CD4-positive, alpha-beta T cell (primary cell): Measurements from ENCODE around the gene AGBL4. TPM values are rescaled to one million over a fixed set of nuclear protein-coding genes. Genes with fewer than 3 reads are reported as not detected.

Experiments used
- ATAC-seq: fragments of 200-7000 bp; cut with Tn5 transposase; one replicate; pipeline ENCODE4 v1.10.0; 2022; ENCODE audit warnings: mild to moderate bottlenecking; ENCODE audit not compliant: poor library complexity
- CTCF ChIA-PET: fragments of 350-600 bp; sonication (Branson Sonifier 250); formaldehyde crosslinking; loops from one replicate; lab custom pipeline; 2021; ENCODE audit warnings: antibody characterized with exemption, inconsistent platforms; lab: Charles Lee
- POLR2A ChIA-PET: fragments of 350-600 bp; sonication (Branson Sonifier 250); formaldehyde crosslinking; loops from one replicate; lab custom pipeline; 2021; ENCODE audit warnings: antibody characterized with exemption, inconsistent platforms; lab: Charles Lee
- DNase-seq, 14 experiments: peaks; one replicate each; pipeline ENCODE4 v3.0.0-alpha.2; 2013 to 2020; ENCODE audit warnings: mixed read lengths in 2 of 14
- H3K27ac ChIP-seq, 2 donors: one replicate each; pipeline versions ENCODE4 v1.5.1 to v1.7.0; 2013; ENCODE audit warnings: low read length in 2 of 2, low read depth in 1 of 2, mild to moderate bottlenecking in 1 of 2
- H3K27me3 ChIP-seq, 2 experiments: 1 replicate in 1 of 2; 2 replicates in 1 of 2; pipeline versions ENCODE4 v1.6.1 to v1.7.0; 2013; ENCODE audit warnings: low read length in 2 of 2, control low read depth in 1 of 2, mild to moderate bottlenecking in 1 of 2, moderate library complexity in 1 of 2; ENCODE audit not compliant: insufficient read depth in 2 of 2, control insufficient read depth in 1 of 2
- H3K36me3 ChIP-seq: one replicate; pipeline ENCODE4 v1.6.1; 2013; ENCODE audit warnings: low read length, control low read depth; ENCODE audit not compliant: insufficient read depth
- H3K4me1 ChIP-seq: one replicate; pipeline ENCODE4 v1.6.1; 2013; ENCODE audit warnings: low read length, control low read depth; ENCODE audit not compliant: insufficient read depth
- H3K4me3 ChIP-seq: one replicate; pipeline ENCODE4 v1.5.1; 2013; ENCODE audit warnings: mild to moderate bottlenecking, low read length, moderate library complexity
- H3K9me3 ChIP-seq, 2 experiments: 1 replicate in 1 of 2; 2 replicates in 1 of 2; pipeline versions ENCODE4 v1.6.1 to v1.7.0; 2013; ENCODE audit warnings: low read length in 2 of 2, mild to moderate bottlenecking in 2 of 2, control low read depth in 1 of 2, moderate library complexity in 1 of 2; ENCODE audit not compliant: control insufficient read depth in 1 of 2, insufficient read depth in 1 of 2
- H3K27ac Mint-ChIP-seq: one replicate; pipeline ENCODE4 v1.8.0; 2020; ENCODE audit warnings: mixed read lengths
- H3K27me3 Mint-ChIP-seq: one replicate; pipeline ENCODE4 v1.8.0; 2021; ENCODE audit warnings: mixed read lengths
- H3K36me3 Mint-ChIP-seq: one replicate; pipeline ENCODE4 v1.8.0; 2021; ENCODE audit warnings: low read depth, mixed read lengths
- H3K4me1 Mint-ChIP-seq: one replicate; pipeline ENCODE4 v1.8.0; 2021; ENCODE audit warnings: low read depth, mixed read lengths
- H3K4me3 Mint-ChIP-seq: one replicate; pipeline ENCODE4 v1.8.0; 2020; ENCODE audit warnings: mild to moderate bottlenecking, mixed read lengths
- H3K9me3 Mint-ChIP-seq: one replicate; pipeline ENCODE4 v1.8.0; 2020; ENCODE audit warnings: mixed read lengths
- intact Hi-C, 2 experiments: fragments of 100-400 bp; cut with DNase I in 1 of 2; cut with micrococcal nuclease in 1 of 2; formaldehyde crosslinking; loops; one replicate each; pipeline versions ENCODE4 v1.15.1 to v1.9.0; 2023 to 2025; cut with DNase I, micrococcal nuclease
- total RNA-seq, 174 experiments: library from RNA in 2 of 174; stranded (reverse) in 2 of 174; gene quantifications; one replicate each; pipeline ENCODE4 v1.2.3 and lab custom pipeline; 2021 to 2026
- TF ChIP-seq, protein P1 (sequence below): fragments of 200-600 bp; IDR thresholded peaks from one replicate; pipeline ENCODE4 v1.8.0; 2022; ENCODE audit warnings: antibody characterized with exemption, mild to moderate bottlenecking

Gene AGBL4
- total RNA-seq, 2 experiments from 2014 or later = 0.11 TPM; not detected in 1

DNA sequence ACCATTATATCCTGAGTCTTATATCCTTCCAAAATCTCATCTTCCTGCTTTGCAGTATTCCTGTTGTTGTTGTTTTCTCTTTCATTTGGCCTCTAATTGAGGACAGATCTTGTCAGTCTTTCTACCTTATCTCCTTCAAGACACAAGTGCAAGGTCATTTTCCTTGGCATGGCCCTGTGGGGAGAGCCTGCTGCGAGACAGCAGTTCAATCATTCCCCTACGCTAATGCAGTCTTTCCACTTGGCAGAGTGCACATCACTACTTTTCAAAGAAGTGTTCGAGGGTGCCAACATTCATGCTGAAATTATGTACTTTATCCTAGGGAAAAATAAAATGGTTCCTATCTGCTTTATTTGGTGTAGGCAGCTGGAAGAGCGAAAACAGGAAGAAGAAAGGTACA is 1421.4 kb downstream of the AGBL4 start:
- CTCF ChIA-PET = no interaction called here
- Histone ChIP-seq H3K27ac (no peak overlapping the region), H3K36me3 (no peaks in the 10 kb centered on the region), H3K27me3 (peaks cover 0 to 3% of the 10 kb centered on the region in 2 experiments), H3K4me1 (no peaks in the 10 kb centered on the region), H3K9me3 (no peaks in the 10 kb centered on the region), H3K4me3 (no peak overlapping the region)
- H3K4me1 Mint-ChIP-seq = no peaks in the 10 kb centered on the region
- intact Hi-C loops = no loop called here
- TF ChIP-seq, protein P1, sequence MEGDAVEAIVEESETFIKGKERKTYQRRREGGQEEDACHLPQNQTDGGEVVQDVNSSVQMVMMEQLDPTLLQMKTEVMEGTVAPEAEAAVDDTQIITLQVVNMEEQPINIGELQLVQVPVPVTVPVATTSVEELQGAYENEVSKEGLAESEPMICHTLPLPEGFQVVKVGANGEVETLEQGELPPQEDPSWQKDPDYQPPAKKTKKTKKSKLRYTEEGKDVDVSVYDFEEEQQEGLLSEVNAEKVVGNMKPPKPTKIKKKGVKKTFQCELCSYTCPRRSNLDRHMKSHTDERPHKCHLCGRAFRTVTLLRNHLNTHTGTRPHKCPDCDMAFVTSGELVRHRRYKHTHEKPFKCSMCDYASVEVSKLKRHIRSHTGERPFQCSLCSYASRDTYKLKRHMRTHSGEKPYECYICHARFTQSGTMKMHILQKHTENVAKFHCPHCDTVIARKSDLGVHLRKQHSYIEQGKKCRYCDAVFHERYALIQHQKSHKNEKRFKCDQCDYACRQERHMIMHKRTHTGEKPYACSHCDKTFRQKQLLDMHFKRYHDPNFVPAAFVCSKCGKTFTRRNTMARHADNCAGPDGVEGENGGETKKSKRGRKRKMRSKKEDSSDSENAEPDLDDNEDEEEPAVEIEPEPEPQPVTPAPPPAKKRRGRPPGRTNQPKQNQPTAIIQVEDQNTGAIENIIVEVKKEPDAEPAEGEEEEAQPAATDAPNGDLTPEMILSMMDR = no peak
- DNase-seq (no peak), ATAC-seq (no peak)
- no peak overlapping the region for H3K27ac Mint-ChIP-seq
- POLR2A ChIA-PET = no interaction called here
- no peaks in the 10 kb centered on the region for H3K27me3 Mint-ChIP-seq
- no peaks in the 10 kb centered on the region for H3K9me3 Mint-ChIP-seq
- H3K4me3 Mint-ChIP-seq = no peak overlapping the region
- no peaks in the 10 kb centered on the region for H3K36me3 Mint-ChIP-seq

DNA sequence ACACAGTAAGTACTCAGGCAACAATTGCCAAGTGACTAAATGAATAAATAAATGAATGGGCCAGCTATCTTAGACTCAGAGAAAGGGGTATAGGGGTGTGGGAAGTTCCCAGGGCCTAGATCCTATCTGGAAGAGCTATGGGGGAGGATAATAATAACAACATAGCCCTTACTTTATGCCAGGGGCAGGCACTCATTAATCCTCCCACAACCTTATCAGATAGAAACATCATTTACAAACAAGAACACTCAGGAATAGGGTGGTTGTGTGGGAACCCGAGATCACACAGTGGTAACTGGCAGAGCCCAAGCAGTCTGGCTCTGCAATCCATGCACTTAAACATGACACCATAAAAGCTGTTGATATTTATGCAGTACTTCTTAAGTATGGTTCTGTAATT is 1423.6 kb downstream of the AGBL4 start:
- H3K27me3 Mint-ChIP-seq = no peaks in the 10 kb centered on the region
- Histone ChIP-seq H3K4me3 (no peak overlapping the region), H3K4me1 (no peaks in the 10 kb centered on the region), H3K36me3 (no peaks in the 10 kb centered on the region), H3K9me3 (no peaks in the 10 kb centered on the region), H3K27ac (no peak overlapping the region), H3K27me3 (peaks cover 0 to 5% of the 10 kb centered on the region in 2 experiments)
- no peaks in the 10 kb centered on the region for H3K4me1 Mint-ChIP-seq
- H3K4me3 Mint-ChIP-seq = no peak overlapping the region
- CTCF ChIA-PET = no interaction called here
- no peaks in the 10 kb centered on the region for H3K36me3 Mint-ChIP-seq
- no peak for DNase-seq
- ATAC-seq = no peak
- no peaks in the 10 kb centered on the region for H3K9me3 Mint-ChIP-seq
- intact Hi-C loops = no loop called here
- POLR2A ChIA-PET = no interaction called here
- TF ChIP-seq, protein P1 = no peak
- no peak overlapping the region for H3K27ac Mint-ChIP-seq

DNA sequence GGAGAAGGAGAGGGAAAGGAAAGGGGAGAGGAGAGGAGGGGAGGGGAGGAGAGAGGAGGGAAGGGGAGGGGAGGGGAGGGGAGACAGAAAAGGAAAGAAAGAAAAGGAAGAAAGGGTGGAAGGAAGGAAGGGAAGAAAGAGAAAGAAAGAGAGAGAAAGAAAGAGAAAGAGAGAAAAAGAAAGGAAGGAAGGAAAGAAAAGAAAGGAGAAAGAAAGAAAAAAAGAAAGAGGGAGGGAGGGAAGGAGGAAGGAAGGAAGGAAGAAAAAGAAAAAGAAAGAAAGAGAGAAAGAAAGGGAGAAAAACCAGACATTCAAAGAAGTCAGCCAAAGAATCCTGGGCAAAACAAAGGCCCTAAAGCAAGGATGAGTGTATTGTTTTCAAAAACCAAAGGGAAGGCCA is 1426.1 kb downstream of the AGBL4 start:
- Histone ChIP-seq H3K36me3 (no peaks in the 10 kb centered on the region), H3K4me3 (no peak overlapping the region), H3K27me3 (peaks cover 0 to 5% of the 10 kb centered on the region in 2 experiments), H3K9me3 (no peaks in the 10 kb centered on the region), H3K27ac (no peak overlapping the region), H3K4me1 (no peaks in the 10 kb centered on the region)
- Mint-ChIP-seq H3K27ac (no peak overlapping the region), H3K36me3 (no peaks in the 10 kb centered on the region), H3K4me1 (no peaks in the 10 kb centered on the region), H3K4me3 (no peak overlapping the region), H3K9me3 (no peaks in the 10 kb centered on the region), H3K27me3 (peaks cover 7% of the 10 kb centered on the region)
- TF ChIP-seq, protein P1 = no peak
- no peak for ATAC-seq
- intact Hi-C loops = no loop called here
- POLR2A ChIA-PET = no interaction called here
- DNase-seq = no peak
- CTCF ChIA-PET = no interaction called here
